SU-DHL-6 (cell line): ENCODE data around the gene ZNF574.
A peak's percentile ranks its signal among the peaks of the same experiment; 100 is the strongest.

ENCODE experiments used
- CTCF ChIP-seq: fragments of 200-600 bp; sonication (generic); IDR thresholded peaks from one replicate; pipeline ENCODE4 v1.5.1; 2017; ENCODE audit warnings: antibody characterized with exemption, mild to moderate bottlenecking, low read length, moderate library complexity; ENCODE audit not compliant: insufficient read depth, poor library complexity, severe bottlenecking
- EZH2phosphoT487 ChIP-seq: fragments of 200-600 bp; sonication (generic), shearing (Covaris generic); conservative IDR thresholded peaks from 2 replicates; pipeline ENCODE4 v1.6.1; 2018; ENCODE audit warnings: mild to moderate bottlenecking, antibody characterized with exemption, low read length, moderate library complexity, mixed read lengths

DNA sequence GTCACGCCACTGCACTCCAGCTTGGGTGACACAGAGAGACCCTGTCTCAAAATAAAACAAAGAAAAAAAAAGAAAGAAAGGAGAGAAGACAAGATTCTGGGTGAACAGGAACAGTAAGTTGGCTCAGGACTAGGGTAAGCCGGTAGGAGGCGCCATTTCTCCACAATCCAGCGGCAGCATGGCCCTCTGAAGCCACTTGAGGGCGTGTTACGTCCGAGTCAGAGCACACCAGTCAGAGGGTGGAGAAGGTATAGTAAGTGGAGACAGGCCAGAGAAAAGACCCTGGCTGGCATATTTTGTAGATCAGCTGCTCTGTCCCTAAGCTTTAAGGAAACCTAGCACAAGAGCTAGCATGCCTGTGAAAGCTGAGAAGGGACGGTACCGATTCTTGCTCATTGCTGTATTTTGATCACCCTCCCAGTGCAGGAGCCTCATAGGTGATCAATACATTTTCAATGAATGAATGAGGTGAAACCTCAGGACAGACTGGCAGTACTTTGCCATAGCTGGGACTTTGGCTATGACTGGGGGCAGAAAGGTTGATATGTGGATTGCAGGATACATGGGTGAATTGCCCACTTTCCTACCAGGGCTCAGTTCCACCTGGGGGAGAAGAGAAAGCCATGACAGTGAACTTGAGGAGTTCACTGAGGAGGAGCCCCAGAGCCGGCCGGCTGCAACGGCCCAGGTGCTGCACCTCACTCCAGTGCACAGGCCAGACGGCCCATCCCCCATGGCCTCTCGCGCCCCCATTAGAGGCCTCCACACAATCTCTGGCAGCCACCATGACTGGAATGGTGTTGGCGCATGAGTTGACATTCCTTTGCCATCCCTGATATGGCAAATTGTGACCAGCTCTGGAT is 32.8 kb downstream of the ZNF574 start:
- TF ChIP-seq CTCF (peak; percentile 91), EZH2phosphoT487 (no peak)
